DND-41 (cell line): ENCODE measurements around the gene ZNF337.

Experiments used
- EZH2 ChIP-seq: IDR thresholded peaks from 3 replicates; pipeline ENCODE4 v1.6.1; 2012; ENCODE audit warnings: borderline replicate concordance, low read depth, mild to moderate bottlenecking, moderate library complexity, low read length, inconsistent platforms; ENCODE audit not compliant: severe bottlenecking
- TF ChIP-seq, protein P1 (sequence below): IDR thresholded peaks from 2 replicates; pipeline ENCODE4 v1.5.1; 2012; ENCODE audit warnings: borderline replicate concordance, low read length, moderate library complexity, mild to moderate bottlenecking; ENCODE audit not compliant: poor library complexity, severe bottlenecking; ENCODE audit errors: extremely low read depth

DNA sequence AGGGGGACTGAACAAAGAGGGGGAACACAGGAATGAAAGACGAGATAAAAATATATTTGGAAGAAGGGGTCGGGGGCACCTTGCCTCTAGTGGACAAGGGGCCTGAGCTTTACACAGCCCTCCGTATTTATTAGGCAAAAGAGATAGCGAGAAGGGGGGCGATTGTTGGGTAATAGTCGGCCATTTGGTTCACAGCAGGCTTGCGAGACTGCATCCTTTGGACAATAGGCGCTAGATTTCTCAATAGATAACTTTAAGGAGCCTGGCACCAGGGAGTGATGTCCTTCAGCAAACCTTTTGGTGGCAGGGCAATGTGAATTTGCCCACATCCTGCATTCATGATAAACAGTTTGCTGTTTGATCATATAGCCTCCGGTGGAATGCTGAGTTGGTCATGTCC lies 69.9 kb downstream of the ZNF337 start:
- TF ChIP-seq EZH2: no peak
- TF ChIP-seq, protein P1, sequence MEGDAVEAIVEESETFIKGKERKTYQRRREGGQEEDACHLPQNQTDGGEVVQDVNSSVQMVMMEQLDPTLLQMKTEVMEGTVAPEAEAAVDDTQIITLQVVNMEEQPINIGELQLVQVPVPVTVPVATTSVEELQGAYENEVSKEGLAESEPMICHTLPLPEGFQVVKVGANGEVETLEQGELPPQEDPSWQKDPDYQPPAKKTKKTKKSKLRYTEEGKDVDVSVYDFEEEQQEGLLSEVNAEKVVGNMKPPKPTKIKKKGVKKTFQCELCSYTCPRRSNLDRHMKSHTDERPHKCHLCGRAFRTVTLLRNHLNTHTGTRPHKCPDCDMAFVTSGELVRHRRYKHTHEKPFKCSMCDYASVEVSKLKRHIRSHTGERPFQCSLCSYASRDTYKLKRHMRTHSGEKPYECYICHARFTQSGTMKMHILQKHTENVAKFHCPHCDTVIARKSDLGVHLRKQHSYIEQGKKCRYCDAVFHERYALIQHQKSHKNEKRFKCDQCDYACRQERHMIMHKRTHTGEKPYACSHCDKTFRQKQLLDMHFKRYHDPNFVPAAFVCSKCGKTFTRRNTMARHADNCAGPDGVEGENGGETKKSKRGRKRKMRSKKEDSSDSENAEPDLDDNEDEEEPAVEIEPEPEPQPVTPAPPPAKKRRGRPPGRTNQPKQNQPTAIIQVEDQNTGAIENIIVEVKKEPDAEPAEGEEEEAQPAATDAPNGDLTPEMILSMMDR: no peak
